SH-SY5Y (cell line): ENCODE data around the gene SEMA3C.

Source experiments
- GATA2 ChIP-seq: IDR thresholded peaks from 2 replicates; pipeline ENCODE4 v1.6.1; 2011; ENCODE audit warnings: mild to moderate bottlenecking, low read depth, low read length
- GATA3 ChIP-seq: IDR thresholded peaks from 2 replicates; pipeline ENCODE4 v1.6.1; 2011; ENCODE audit warnings: low read depth, mild to moderate bottlenecking, low read length, moderate library complexity

The SEMA3C gene

GRCh38 chr7:80821771-80822319 is 97.0 kb downstream of the SEMA3C start:
- TF ChIP-seq GATA2 (no peak), GATA3 (no peak)

GRCh38 chr7:80819503-80819902 is 99.3 kb downstream of the SEMA3C start:
- TF ChIP-seq GATA3 (peak; percentile 49; the same call in 1 of the 2 replicates), GATA2 (no peak)

GRCh38 chr7:80818181-80818580 is 100.7 kb downstream of the SEMA3C start:
- TF ChIP-seq GATA2: no peak
- TF ChIP-seq GATA3: no peak

DNA sequence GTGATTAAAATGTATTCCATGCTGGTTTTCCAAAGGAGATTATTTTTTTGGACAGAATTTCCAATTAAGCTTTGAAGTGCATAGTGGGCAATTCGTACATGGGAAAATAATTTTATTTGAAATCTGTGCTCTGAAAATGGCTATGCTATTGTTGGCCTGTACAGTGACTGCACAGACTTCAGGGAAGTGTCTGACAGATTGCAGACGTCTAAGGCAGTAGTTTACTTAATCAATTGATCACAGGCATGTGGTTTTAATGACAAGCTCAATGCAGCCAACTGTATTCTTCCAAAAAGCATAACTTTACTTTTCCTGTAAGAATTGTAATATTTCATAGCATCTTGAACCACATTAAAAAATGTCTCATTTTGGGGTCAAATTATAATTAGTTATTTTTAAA is 102.0 kb downstream of the SEMA3C start:
- peak; percentile 33; the same call in 1 of the 2 replicates for TF ChIP-seq GATA3
- TF ChIP-seq GATA2: no peak

- no peak for TF ChIP-seq GATA3
- TF ChIP-seq GATA2: no peak
Measured at GRCh38 chr7:80815733-80816132, 103.1 kb downstream of the SEMA3C start.

- TF ChIP-seq GATA3 (no peak), GATA2 (no peak)
Measured at GRCh38 chr7:80809545-80809944, 109.3 kb downstream of the SEMA3C start.

- TF ChIP-seq GATA2: no peak
- no peak for TF ChIP-seq GATA3
Measured at GRCh38 chr7:80807166-80807900, 111.5 kb downstream of the SEMA3C start.

- TF ChIP-seq GATA2: no peak
- TF ChIP-seq GATA3: no peak
Measured at GRCh38 chr7:80806663-80807062, 112.2 kb downstream of the SEMA3C start.

DNA sequence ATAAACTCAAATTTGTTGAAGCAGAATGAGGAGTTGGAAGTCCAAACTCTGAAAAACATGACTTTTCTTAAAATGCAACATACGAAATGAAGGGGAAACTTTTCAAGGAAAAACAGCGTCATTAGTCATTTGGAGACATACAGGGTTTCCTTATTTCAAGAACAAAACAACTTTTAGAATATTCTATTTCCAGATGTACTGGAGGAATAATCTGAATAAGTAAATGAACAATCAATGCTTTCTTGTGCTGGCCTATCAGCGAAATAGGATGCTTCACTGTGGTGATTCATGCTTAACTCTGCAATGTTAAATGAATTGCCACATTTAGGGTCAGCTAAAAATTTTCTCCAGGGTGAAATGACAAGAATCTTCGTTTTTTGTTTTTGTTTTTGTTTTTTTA is 114.3 kb downstream of the SEMA3C start:
- TF ChIP-seq GATA2 (no peak), GATA3 (no peak)

DNA sequence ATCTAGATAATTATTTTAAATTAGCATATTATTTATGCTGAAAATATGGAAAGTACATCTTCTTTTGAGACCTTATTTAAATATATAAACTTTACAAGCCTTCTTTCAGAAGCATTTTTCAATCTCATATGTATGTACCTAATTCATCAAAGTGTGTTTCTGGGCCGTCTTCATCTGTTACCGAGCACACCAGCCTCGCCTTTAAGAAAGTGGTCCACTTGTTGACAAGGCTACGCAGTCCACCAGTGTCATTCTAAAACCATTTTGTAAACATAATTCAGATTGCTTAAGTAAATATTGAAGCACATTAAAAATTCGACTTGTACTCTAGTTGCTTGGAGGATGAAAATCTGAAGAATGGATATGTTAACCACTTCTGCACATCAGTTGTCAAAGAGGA is 116.3 kb downstream of the SEMA3C start:
- TF ChIP-seq GATA3 (no peak), GATA2 (no peak)

DNA sequence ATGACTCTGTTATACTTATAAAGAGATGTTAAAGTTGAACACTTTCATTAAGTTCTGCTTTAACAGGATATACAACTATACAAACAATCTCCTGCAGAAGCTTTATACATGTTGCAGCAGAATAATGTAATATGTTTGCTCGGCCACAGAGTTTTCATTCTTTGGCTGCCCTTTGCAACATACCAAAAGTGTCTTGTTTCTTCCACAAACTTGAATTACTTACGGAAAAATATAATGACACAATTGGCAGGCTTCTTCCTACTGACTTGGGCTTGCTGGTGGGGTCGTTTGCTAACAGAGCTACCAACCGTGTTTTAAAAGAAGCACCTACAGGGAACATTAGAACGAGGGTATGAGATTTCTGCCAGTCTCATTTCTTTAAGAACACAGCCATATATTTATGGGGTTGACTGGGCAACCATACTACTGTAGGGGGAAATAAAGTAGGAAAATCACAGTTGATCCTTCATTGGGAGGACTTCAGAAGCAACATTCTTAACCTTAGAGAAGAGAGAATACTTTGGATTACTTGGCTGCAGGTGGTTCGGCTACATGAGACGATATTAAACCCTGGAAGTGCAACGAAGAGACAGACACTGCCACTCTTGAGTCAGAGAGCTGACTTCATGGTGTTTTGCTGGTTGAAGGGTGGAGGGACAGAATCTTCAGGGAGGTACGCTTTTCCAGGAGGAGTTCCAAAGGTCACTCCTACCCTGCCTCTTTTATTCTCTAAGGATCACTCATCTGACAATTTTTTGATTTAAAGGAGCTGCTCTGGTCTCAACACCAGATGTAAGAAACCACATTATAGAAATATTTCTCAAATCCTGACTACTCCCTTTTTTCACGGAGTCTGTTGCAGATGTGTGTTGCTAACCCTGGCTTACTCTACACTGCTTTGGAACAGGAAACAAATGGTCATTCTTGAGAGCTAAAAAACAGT is 123.9 kb downstream of the SEMA3C start:
- TF ChIP-seq GATA2: no peak
- no peak for TF ChIP-seq GATA3

- TF ChIP-seq GATA2 (peak; percentile 97), GATA3 (peak; percentile 98)
Measured at GRCh38 chr7:80791509-80791929, 127.3 kb downstream of the SEMA3C start.

DNA sequence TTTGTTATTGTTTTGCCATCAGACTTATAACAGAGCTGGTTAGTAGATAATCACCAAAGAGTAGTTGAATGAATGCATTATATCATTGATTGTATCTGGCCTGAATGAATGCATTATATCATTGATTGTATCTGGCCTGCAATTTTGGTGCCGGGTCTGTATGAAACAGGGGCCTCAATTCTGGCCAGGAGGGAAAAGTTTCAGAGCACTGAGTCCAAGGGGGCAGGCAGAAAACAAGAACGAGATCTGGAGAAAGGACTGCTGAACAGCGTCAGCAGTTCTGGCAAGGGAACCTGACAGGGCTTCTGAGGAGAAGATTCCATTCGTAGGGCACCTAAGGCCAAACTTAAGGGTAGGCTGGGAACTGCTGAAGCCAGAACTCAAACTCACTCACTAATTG is 128.0 kb downstream of the SEMA3C start:
- TF ChIP-seq GATA2 (peak; percentile 66), GATA3 (peak; percentile 80)

DNA sequence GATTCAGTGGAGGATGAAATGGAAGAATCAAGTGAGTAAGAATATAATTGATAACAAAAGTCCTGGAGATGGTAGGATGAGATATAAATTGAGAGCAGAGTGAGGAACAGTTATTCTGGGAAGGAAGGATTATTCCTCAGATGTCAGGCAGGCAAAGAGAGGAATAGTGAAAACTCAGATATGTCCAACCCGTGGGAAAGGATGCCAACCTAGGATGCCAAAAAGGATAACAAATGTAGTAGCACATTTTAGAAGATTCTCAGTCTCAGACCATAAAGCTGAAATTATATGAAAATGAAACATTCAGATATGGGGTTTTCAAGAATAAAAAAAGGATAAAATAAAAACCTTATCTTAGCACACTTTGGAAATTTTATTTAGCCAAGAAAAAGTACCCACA is 131.1 kb downstream of the SEMA3C start:
- TF ChIP-seq GATA3 (no peak), GATA2 (no peak)
